Immature natural killer cell (primary cell): Measurements from ENCODE around the gene MPDU1. TPM values are rescaled to one million over a fixed set of nuclear protein-coding genes. Genes with fewer than 3 reads are reported as not detected.

ENCODE experiments used
- DNase-seq, 3 donors: peaks; one replicate each; pipeline ENCODE4 v3.0.0; 2022; ENCODE audit warnings: mixed read lengths in 1 of 3
- H3K27ac Mint-ChIP-seq, 6 donors: one replicate each; pipeline ENCODE4 v1.8.0; 2020; ENCODE audit warnings: mixed read lengths in 6 of 6, mild to moderate bottlenecking in 5 of 6, inconsistent platforms in 4 of 6, moderate library complexity in 3 of 6
- H3K27me3 Mint-ChIP-seq, 3 donors: one replicate each; pipeline ENCODE4 v1.8.0; 2020 to 2021; ENCODE audit warnings: low read depth in 3 of 3, mild to moderate bottlenecking in 3 of 3, mixed read lengths in 3 of 3, moderate library complexity in 3 of 3, inconsistent platforms in 1 of 3
- H3K36me3 Mint-ChIP-seq, 3 donors: one replicate each; pipeline ENCODE4 v1.8.0; 2020; ENCODE audit warnings: mixed read lengths in 3 of 3, inconsistent platforms in 2 of 3, mild to moderate bottlenecking in 2 of 3
- H3K4me1 Mint-ChIP-seq, 2 donors: one replicate each; pipeline ENCODE4 v1.8.0; 2020; ENCODE audit warnings: inconsistent platforms in 2 of 2, mild to moderate bottlenecking in 2 of 2, mixed read lengths in 2 of 2, moderate library complexity in 1 of 2
- H3K4me3 Mint-ChIP-seq, 5 donors: one replicate each; pipeline ENCODE4 v1.8.0; 2020; ENCODE audit warnings: mild to moderate bottlenecking in 5 of 5, mixed read lengths in 5 of 5, inconsistent platforms in 3 of 5, moderate library complexity in 3 of 5
- H3K9me3 Mint-ChIP-seq, 6 donors: one replicate each; pipeline ENCODE4 v1.8.0; 2020; ENCODE audit warnings: mild to moderate bottlenecking in 6 of 6, mixed read lengths in 6 of 6, inconsistent platforms in 4 of 6, moderate library complexity in 3 of 6
- polyA plus RNA-seq, 3 donors: library from polyadenylated mRNA; unstranded; fragments of 300-500 nt; fragmentation: Illumina TruSeq; gene quantifications; one replicate each; pipeline ENCODE4 v1.2.3, GENCODE V29; 2021

Gene MPDU1
- polyA plus RNA-seq, 3 donors from 2014 or later = 31.6 to 44.0 (median 41.6) TPM

DNA sequence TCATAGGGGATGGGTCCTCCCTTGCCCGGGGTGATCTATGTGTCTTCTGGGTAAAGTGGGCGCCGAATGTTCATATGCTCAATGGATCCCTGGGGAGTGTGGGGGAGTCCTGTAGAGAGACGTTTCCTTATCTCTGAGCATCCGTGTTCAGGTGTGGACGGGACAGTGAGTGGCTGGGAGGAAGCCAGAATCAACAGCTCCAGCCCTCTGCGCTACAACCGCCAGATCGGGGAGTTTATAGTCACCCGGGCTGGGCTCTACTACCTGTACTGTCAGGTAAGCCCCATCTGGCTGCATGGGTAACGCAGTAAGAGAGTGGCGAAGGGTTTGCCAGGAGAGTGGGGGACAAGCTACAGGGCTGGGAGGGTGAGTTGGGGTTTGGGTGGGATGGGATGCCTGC, 27.0 kb upstream of the MPDU1 start:
- H3K4me1 Mint-ChIP-seq = peaks cover 44 to 47% of the 10 kb centered on the region in 2 donors
- H3K36me3 Mint-ChIP-seq = peaks cover 7 to 13% (median 8%) of the 10 kb centered on the region in 3 donors
- no peaks in the 10 kb centered on the region for H3K9me3 Mint-ChIP-seq
- no peak for DNase-seq
- no peak overlapping the region for H3K4me3 Mint-ChIP-seq
- peaks cover 6 to 18% (median 7%) of the 10 kb centered on the region in 3 donors for H3K27me3 Mint-ChIP-seq
- H3K27ac Mint-ChIP-seq = peak overlapping the region in 2 of 6 donors; percentile 12 to 34

DNA sequence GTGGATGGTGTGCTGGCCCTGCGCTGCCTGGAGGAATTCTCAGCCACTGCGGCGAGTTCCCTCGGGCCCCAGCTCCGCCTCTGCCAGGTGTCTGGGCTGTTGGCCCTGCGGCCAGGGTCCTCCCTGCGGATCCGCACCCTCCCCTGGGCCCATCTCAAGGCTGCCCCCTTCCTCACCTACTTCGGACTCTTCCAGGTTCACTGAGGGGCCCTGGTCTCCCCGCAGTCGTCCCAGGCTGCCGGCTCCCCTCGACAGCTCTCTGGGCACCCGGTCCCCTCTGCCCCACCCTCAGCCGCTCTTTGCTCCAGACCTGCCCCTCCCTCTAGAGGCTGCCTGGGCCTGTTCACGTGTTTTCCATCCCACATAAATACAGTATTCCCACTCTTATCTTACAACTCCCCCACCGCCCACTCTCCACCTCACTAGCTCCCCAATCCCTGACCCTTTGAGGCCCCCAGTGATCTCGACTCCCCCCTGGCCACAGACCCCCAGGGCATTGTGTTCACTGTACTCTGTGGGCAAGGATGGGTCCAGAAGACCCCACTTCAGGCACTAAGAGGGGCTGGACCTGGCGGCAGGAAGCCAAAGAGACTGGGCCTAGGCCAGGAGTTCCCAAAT, 26.4 kb upstream of the MPDU1 start:
- Mint-ChIP-seq H3K9me3 (no peaks in the 10 kb centered on the region), H3K36me3 (peaks cover 7 to 13% (median 8%) of the 10 kb centered on the region in 3 donors), H3K4me1 (peaks cover 39 to 42% of the 10 kb centered on the region in 2 donors), H3K4me3 (no peak overlapping the region), H3K27me3 (peaks cover 10 to 21% (median 11%) of the 10 kb centered on the region in 3 donors), H3K27ac (no peak overlapping the region)
- DNase-seq = no peak

DNA sequence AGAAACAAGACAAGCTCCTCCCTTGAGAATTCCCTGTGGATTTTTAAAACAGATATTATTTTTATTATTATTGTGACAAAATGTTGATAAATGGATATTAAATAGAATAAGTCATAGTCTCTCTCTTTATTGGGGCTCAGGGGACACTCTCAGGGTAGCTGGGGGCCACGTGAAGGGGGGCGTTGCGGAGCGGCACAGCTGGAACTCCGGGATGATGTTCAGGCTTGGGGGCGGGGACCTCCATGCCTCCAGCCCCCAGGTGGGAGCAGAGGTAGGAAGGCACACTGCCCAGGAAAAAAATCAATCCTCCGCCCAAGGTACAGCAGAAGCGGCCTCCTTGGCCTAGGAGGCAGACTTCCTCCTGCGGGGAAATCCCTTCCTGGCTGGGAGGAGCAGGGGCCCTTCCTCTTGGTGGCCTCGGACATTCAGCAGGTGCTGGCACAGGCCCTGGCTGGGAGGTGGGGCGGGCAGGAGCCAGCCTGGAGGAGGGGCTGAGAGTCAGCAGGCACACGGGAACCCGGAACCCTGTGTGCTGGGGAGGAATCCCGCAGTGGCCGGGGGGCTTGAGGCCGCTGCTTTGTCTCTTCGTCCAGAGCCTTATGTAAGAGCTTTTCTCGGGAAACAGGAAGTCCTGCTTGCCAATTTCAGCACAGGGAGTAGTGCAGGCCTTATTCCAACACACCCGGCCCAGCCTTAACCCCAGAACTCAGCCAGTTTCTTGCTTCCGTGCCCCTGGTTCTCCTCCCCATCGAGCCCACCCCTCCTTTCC, 25.7 kb upstream of the MPDU1 start:
- no peak for DNase-seq
- Mint-ChIP-seq H3K4me1 (peaks cover 39 to 42% of the 10 kb centered on the region in 2 donors), H3K9me3 (no peaks in the 10 kb centered on the region), H3K27ac (peak overlapping the region in 3 of 6 donors; percentile 54 to 80 (median 59)), H3K27me3 (peaks cover 13 to 20% (median 15%) of the 10 kb centered on the region in 3 donors), H3K36me3 (peaks cover 3 to 9% (median 4%) of the 10 kb centered on the region in 3 donors), H3K4me3 (no peak overlapping the region)

DNA sequence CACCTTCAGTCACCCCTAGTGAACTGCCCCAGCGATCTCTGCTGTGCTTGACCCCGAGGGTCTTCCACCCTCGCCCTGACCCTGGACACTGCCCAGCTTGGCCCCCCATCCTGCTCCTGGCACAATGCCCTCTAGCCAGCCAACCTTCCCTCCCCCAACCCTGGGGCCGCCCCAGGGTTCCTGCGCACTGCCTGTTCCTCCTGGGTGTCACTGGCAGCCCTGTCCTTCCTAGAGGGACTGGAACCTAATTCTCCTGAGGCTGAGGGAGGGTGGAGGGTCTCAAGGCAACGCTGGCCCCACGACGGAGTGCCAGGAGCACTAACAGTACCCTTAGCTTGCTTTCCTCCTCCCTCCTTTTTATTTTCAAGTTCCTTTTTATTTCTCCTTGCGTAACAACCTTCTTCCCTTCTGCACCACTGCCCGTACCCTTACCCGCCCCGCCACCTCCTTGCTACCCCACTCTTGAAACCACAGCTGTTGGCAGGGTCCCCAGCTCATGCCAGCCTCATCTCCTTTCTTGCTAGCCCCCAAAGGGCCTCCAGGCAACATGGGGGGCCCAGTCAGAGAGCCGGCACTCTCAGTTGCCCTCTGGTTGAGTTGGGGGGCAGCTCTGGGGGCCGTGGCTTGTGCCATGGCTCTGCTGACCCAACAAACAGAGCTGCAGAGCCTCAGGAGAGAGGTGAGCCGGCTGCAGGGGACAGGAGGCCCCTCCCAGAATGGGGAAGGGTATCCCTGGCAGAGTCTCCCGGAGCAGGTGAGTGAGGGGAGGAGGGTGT, 24.9 kb upstream of the MPDU1 start, which contains the start of gene TNFSF13:
Gene TNFSF13, plus strand, starts transcription at position 207 of the 776 bp plus-strand sequence. Its CDS starts 290 bp downstream, at position 497.
- Mint-ChIP-seq H3K36me3 (peaks cover 3 to 5% (median 4%) of the 10 kb centered on the region in 3 donors), H3K27me3 (peaks cover 13 to 19% (median 15%) of the 10 kb centered on the region in 3 donors), H3K4me1 (peaks cover 31 to 34% of the 10 kb centered on the region in 2 donors), H3K4me3 (peak within 1 kb of the TSS in 1 of 5 donors; percentile 15), H3K9me3 (no peaks in the 10 kb centered on the region), H3K27ac (peak within 1 kb of the TSS in 3 of 6 donors; percentile 54 to 80 (median 59))
- DNase-seq = no peak

DNA sequence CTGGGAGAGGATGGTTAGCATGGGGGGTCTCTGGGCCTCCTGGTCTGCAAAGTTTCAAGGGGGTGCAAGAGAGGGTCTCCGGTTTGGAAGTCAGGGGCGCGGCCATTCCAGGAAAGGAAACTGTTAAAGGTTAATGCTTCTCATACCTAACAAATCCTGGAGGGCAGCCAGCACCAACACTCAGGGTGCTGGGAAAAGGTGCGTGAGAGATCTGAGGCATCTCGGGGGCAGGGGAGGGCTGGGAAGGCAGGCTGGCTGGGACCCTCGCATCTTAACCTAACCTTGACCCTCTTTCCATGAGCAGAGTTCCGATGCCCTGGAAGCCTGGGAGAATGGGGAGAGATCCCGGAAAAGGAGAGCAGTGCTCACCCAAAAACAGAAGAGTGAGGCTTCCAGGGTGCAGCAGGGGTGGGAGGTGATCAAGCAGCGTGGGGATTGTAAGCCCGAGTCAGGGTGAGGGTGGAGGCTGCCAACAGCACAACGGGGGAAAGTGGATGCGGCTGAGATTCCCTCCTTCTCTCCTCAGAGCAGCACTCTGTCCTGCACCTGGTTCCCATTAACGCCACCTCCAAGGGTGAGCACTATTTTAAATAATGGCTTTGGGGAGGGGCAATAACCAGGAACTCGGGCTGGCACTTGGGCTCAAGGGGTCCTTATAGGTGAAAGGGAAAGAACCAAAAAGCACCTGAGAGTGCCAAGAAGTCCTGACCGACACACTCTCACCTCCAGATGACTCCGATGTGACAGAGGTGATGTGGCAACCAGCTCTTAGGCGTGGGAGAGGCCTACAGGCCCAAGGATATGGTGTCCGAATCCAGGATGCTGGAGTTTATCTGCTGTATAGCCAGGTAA, 24.1 kb upstream of the MPDU1 start:
- peaks cover 3 to 4% (median 4%) of the 10 kb centered on the region in 3 donors for H3K36me3 Mint-ChIP-seq
- no peak for DNase-seq
- H3K4me1 Mint-ChIP-seq = peaks cover 30 to 37% of the 10 kb centered on the region in 2 donors
- peak overlapping the region in 3 of 5 donors; percentile 15 to 96 (median 88) for H3K4me3 Mint-ChIP-seq
- H3K27me3 Mint-ChIP-seq = peaks cover 13 to 17% (median 15%) of the 10 kb centered on the region in 3 donors
- H3K9me3 Mint-ChIP-seq = no peaks in the 10 kb centered on the region
- peak overlapping the region in 3 of 6 donors; percentile 94 to 98 (median 95) for H3K27ac Mint-ChIP-seq

DNA sequence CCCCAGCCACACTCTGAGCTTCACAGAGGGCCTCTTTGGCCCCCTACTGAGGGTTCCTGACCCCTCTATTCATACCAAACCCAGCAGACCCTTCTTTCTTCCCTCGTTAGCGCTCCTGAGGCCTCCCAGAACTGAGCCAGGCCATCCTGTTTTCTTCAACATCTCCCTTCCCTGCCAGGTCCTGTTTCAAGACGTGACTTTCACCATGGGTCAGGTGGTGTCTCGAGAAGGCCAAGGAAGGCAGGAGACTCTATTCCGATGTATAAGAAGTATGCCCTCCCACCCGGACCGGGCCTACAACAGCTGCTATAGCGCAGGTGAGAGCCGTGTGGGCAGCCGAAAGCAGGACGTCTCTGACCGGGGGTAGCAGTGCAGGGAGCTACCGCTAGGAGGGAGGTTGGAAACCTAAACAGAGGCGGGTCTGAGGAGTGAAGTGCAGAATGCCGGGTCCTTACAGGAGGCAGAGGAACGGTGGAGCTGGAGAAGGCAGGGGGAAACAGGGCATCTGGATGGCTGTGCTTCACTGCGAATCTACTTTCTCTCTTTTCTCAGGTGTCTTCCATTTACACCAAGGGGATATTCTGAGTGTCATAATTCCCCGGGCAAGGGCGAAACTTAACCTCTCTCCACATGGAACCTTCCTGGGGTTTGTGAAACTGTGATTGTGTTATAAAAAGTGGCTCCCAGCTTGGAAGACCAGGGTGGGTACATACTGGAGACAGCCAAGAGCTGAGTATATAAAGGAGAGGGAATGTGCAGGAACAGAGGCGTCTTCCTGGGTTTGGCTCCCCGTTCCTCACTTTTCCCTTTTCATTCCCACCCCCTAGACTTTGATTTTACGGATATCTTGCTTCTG, 23.3 kb upstream of the MPDU1 start:
- H3K27ac Mint-ChIP-seq = peak overlapping the region; percentile 94 to 98 (median 96)
- peak overlapping the region; percentile 88 to 96 (median 91) for H3K4me3 Mint-ChIP-seq
- H3K9me3 Mint-ChIP-seq = no peaks in the 10 kb centered on the region
- H3K27me3 Mint-ChIP-seq = peaks cover 13 to 17% (median 15%) of the 10 kb centered on the region in 3 donors
- peaks cover 29 to 34% of the 10 kb centered on the region in 2 donors for H3K4me1 Mint-ChIP-seq
- H3K36me3 Mint-ChIP-seq = peaks cover 2 to 4% (median 2%) of the 10 kb centered on the region in 3 donors
- no peak for DNase-seq

DNA sequence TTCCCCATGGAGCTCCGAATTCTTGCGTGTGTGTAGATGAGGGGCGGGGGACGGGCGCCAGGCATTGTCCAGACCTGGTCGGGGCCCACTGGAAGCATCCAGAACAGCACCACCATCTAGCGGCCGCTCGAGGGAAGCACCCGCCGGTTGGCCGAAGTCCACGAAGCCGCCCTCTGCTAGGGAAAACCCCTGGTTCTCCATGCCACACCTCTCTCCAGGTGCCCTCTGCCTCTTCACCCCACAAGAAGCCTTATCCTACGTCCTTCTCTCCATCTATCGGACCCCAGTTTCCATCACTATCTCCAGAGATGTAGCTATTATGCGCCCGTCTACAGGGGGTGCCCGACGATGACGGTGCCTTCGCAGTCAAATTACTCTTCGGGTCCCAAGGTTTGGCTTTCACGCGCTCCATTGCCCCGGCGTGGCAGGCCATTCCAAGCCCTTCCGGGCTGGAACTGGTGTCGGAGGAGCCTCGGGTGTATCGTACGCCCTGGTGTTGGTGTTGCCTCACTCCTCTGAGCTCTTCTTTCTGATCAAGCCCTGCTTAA, 22.6 kb upstream of the MPDU1 start:
- Mint-ChIP-seq H3K27me3 (peaks cover 13 to 17% (median 15%) of the 10 kb centered on the region in 3 donors), H3K4me3 (peak overlapping the region; percentile 88 to 96 (median 91)), H3K9me3 (no peaks in the 10 kb centered on the region), H3K36me3 (peaks cover 0 to 4% (median 0%) of the 10 kb centered on the region in 3 donors), H3K27ac (peak overlapping the region; percentile 94 to 98 (median 96)), H3K4me1 (peaks cover 29 to 30% of the 10 kb centered on the region in 2 donors)
- peak; percentile 76 to 81 (median 79) for DNase-seq

DNA sequence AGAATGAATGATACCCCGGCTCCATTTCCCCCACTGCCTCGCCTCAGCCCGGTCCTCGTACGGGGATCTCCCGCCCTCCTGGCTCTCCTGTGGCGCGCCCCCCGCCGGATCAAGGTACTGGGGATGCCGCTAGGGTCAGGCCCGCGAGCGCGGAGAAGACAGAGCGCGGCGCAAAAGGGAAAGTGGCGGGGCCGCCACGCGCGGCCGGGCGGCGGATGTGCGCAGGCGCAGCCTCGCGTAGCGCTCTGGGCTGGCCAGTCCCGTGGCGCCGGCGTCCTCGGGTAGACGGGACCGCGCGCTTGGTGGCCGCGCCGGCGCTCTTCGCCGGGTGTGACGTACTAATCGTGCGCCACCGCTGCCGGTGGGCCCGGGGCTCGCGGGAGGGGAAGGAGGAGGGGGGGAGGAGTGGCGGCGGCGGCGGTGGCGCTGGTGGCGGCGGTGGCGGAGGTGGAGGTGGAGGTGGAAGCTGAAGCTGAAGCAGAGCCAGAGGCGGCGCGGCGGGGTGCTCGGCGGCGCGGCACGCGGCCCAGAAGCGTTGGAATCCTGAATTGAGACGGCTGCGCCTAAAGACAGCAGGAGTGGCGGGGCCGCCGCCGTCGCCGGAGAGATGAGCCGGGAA, 22.0 kb upstream of the MPDU1 start, which contains the start of gene SENP3:
Gene SENP3, plus strand, starts transcription at position 331 of the 619 bp plus-strand sequence. CDS start 1,158 bp downstream, outside the sequence.
- H3K36me3 Mint-ChIP-seq = no peaks in the 10 kb centered on the region
- peak; percentile 91 to 92 (median 91) for DNase-seq
- peaks cover 10 to 17% (median 15%) of the 10 kb centered on the region in 3 donors for H3K27me3 Mint-ChIP-seq
- no peaks in the 10 kb centered on the region for H3K9me3 Mint-ChIP-seq
- peaks cover 25 to 30% of the 10 kb centered on the region in 2 donors for H3K4me1 Mint-ChIP-seq
- H3K27ac Mint-ChIP-seq = peak within 1 kb of the TSS; percentile 94 to 98 (median 96)
- peak within 1 kb of the TSS; percentile 88 to 96 (median 91) for H3K4me3 Mint-ChIP-seq

DNA sequence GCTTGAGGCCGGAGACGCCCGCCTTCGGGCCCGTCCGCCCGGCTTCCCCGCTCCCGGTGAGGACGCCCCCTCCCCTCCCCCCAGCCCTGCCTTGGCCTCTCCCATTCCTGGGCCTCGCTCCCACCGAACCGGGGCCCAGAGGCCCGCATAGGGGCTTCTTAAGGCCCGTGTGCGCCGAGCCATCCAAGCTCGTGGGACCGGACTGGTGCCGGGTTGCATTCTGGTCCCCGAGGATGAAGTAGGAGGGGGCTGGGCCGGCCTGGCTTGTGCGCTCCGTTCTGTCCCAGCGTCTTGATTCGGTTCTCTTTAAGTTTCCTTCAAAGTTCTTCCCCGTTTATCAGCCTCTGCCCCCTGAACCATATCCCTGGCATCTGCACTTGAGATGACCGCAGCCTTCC, 21.4 kb upstream of the MPDU1 start:
- no peak for DNase-seq
- Mint-ChIP-seq H3K36me3 (no peaks in the 10 kb centered on the region), H3K9me3 (no peaks in the 10 kb centered on the region), H3K27me3 (peaks cover 9 to 17% (median 15%) of the 10 kb centered on the region in 3 donors), H3K4me1 (peaks cover 26 to 30% of the 10 kb centered on the region in 2 donors), H3K27ac (peak overlapping the region; percentile 76 to 90 (median 87)), H3K4me3 (peak overlapping the region; percentile 81 to 87 (median 86))

DNA sequence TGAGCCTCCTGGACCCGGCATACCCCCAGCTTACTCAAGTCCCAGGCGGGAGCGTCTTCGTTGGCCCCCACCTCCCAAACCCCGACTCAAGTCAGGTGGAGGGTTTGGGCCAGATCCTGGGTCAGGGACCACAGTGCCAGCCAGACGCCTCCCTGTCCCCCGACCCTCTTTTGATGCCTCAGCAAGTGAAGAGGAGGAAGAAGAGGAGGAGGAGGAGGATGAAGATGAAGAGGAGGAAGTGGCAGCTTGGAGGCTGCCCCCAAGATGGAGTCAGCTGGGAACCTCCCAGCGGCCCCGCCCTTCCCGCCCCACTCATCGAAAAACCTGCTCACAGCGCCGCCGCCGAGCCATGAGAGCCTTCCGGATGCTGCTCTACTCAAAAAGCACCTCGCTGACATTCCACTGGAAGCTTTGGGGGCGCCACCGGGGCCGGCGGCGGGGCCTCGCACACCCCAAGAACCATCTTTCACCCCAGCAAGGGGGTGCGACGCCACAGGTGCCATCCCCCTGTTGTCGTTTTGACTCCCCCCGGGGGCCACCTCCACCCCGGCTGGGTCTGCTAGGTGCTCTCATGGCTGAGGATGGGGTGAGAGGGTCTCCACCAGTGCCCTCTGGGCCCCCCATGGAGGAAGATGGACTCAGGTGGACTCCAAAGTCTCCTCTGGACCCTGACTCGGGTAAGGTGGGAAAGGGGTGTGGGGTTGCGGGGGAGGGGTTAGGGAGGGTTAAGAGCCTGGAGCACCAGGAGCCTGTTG, 20.4 kb upstream of the MPDU1 start:
- peak overlapping the region in 3 of 6 donors; percentile 76 to 89 (median 83) for H3K27ac Mint-ChIP-seq
- no peak for DNase-seq
- H3K27me3 Mint-ChIP-seq = peaks cover 9 to 17% (median 15%) of the 10 kb centered on the region in 3 donors
- H3K4me3 Mint-ChIP-seq = peak overlapping the region; percentile 81 to 87 (median 86)
- H3K4me1 Mint-ChIP-seq = peaks cover 25 to 30% of the 10 kb centered on the region in 2 donors
- peaks cover 4 to 5% (median 4%) of the 10 kb centered on the region in 3 donors for H3K36me3 Mint-ChIP-seq
- H3K9me3 Mint-ChIP-seq = no peaks in the 10 kb centered on the region
